HG03064 (cell line): ENCODE data around the gene GRHPR.
A peak's percentile ranks its signal among the peaks of the same experiment; 100 is the strongest.
"Not testable (repeated sequence)": the region's sequence is repeated elsewhere in the genome, so short reads cannot be mapped to it uniquely, and the experiment has no call there.

ENCODE experiments used
- ATAC-seq: cut with Tn5 transposase; IDR thresholded peaks from one replicate; pipeline ENCODE4 v1.9.1; 2021; ENCODE audit warnings: low read depth; ENCODE audit not compliant: unreplicated experiment

GRHPR gene

DNA sequence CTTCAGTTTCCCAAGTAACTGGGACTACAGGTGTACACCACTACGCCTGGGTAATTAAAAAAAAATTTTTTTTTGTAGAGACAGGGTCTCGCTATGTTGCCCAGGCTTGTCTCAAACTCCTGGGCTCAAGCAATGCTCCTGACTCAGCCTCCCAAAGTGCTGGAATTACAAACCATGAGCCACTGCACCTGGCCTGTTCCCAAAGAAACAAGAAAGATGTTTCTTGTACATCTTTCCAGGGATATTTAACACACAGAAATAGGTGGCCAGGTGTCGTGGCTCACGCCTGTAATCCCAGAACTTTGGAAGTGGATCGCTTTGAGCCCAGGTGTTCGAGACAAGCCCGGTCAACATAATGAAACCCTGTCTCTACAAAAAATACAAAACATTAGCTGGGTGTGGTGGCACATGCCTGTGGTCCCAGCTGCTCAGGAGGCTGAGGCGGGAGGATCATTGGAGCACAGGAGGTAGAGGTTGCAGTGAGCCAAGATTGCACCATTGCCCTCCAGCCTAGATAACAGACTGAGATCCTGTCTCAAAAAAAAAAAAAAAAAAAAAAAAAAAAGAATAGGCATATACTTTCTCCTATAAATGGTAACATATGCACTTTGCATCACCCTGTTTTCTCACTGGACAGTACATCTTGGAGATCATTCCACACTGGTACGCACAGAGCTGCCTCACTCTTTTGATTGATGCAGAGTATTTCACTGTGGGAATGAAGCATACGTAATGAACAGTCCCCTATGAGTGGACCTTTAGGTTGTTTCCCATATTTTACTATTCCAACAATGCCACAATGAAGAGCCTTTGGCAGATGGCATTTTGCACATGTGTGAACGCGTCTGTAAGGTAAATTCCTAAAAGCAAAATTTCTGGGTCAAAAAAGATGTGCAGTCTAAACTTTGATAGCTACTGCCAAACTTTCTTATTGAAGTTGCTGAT lies 2.0 kb upstream of the GRHPR start:
- ATAC-seq = no peak

DNA sequence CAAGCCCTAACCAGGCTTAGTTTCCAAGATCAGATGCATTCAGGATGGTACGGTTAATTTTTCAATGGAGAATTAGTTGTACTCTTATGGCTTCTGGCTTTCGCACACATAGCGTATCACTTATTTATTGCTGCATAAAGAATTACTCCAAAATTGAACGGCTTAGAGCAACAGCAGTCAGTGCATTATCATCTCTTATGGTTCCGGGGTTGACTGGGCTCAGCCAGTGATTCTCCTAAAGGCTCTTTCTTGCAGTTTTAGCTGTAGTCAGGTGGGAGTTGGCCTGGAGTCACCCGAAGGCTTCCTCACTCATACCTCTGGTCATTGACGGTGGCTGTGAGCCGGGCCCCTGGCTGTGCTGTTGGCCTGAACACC lies 595 bp upstream of the GRHPR start:
- ATAC-seq = peak; percentile 14

DNA sequence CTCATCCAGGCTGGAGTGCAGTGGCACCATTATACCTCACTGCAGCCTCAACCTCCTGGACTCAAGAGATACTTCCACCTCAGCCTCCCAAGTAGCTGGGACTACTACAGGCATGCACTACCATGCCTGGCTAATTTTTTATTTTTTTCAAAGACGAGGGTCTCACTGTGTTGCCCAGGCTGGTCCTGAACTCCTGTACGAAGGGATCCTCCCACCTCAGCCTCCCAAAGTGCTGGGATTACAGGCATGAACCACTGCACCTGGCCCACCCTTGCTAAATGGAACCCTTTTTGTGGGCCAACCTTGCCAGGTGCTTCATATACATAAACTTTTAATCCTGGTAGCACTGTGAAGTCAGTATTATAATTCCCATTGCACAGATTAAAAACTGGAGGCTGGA lies 1.0 kb downstream of the GRHPR start:
- no peak for ATAC-seq

DNA sequence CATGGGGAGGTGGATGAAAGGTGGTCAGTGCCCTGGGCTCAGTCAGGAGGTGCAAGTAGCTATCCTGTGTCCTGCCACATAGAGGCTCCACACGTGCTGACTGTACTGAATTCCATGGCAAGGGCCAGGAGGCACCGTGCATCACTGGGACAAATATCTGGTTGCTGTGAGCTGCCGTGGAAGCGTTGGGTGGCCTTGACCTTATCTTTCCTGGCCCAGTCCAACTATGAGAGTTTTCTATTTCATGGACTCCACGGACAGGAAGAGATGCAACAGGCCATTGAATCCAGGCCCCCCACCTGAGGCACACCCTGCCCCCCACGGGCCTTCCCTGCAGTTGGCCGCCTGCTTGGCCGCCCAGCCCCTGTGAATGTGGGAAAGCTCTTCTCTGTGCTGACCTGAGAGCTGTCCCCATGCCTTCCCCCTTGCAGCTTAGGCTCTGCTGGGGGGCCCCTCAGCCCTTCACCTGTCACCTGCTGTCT lies 1.7 kb downstream of the GRHPR start:
- ATAC-seq = no peak

DNA sequence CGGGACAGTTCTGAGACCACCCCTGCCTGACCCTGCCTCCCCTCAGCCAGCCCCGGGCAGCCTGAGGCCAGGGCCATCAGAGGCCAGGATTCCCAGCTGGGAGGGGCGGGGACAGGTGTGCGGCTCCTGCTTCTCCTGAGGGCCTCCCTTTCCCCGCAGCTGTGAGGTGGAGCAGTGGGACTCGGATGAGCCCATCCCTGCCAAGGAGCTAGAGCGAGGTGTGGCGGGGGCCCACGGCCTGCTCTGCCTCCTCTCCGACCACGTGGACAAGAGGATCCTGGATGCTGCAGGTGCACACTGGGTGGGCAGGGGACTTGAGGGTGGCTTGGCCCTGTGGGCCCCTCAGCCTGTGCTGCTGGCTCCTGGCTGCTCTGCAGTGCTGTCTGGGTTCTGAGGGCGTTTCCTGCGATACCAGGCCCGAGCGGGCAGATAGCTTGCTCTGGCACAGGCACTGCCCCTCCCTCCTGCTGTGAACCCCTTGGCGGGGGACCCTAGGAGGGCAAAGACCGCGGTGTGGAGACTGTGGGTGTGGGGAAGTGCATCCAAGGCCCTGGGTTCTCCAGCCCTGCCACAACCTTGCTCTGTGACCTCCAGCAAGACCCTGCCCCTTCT lies 2.3 kb downstream of the GRHPR start:
- ATAC-seq = no peak

DNA sequence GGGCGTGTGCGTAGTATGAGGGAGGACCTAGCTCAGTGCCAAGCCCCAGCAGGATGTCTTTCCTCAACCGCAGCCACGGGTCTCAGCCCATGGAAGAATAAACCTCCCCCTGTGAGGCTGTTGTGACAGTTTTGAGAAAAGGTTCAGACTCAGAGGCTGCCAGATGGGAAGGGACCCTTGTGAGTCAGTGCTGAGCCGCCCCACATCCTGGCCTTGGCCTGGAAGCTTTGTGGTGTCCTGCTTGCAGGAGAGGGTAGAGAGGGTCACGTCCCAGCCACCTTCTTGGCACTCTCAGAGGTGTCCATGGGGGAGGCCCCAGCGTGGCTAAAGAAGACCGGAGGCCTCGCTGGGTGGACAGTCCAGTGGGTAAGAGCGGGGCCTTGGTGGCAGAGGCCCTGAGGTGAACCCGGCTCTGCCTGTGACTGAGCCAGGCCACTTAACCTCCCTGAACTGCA lies 2.8 kb downstream of the GRHPR start:
- ATAC-seq = no peak

DNA sequence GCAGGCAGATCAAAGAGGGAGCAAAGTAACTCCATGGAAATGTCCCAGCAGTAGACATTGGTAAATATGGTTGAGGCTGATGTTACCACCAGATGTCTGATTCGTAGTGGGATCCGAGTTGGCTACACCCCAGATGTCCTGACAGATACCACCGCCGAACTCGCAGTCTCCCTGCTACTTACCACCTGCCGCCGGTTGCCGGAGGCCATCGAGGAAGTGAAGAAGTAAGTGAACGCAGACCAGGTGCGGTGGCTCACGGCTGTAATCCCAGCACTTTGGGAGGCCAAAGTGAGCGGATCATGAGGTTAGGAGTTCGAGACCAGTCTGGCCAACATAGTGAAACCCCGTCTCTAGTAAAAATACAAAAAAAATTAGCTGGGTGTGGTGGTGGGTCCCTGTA lies 3.9 kb downstream of the GRHPR start:
- not testable (repeated sequence) for ATAC-seq

DNA sequence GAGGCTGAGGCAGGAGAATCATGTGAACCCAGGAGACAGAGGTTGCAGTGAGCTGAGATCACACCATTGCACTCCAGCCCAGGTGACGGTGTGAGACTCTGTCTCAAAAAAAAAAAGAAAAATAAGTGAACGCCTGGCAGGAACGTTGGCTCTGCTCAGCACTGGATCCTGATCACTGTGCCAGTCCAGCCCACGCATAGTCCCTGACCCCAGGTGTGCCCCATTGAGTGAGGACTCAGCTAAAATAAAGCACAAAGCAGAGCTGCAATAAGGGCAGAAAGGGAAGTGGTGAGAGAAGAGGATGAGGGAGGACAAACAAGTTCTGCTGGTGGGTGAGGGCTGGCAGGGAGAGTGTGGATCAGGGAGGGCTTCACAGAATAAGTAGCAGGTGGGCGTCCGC lies 4.3 kb downstream of the GRHPR start:
- ATAC-seq = no peak

DNA sequence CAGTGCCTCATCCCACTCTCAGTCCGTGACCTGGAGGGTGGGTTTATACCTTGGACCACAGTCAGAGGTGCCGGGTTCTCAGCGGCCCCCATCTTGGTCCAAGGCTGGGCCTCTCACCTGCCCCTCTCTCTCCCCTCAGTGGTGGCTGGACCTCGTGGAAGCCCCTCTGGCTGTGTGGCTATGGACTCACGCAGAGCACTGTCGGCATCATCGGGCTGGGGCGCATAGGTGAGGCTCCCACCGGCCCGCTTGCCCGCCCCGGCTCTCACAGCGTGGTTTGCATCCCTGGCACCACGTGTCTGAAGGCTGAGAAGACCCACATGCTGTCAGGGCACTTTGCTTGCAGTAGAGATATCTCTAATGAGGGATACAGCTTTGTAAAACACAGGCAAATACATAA lies 5.8 kb downstream of the GRHPR start:
- ATAC-seq = no peak

DNA sequence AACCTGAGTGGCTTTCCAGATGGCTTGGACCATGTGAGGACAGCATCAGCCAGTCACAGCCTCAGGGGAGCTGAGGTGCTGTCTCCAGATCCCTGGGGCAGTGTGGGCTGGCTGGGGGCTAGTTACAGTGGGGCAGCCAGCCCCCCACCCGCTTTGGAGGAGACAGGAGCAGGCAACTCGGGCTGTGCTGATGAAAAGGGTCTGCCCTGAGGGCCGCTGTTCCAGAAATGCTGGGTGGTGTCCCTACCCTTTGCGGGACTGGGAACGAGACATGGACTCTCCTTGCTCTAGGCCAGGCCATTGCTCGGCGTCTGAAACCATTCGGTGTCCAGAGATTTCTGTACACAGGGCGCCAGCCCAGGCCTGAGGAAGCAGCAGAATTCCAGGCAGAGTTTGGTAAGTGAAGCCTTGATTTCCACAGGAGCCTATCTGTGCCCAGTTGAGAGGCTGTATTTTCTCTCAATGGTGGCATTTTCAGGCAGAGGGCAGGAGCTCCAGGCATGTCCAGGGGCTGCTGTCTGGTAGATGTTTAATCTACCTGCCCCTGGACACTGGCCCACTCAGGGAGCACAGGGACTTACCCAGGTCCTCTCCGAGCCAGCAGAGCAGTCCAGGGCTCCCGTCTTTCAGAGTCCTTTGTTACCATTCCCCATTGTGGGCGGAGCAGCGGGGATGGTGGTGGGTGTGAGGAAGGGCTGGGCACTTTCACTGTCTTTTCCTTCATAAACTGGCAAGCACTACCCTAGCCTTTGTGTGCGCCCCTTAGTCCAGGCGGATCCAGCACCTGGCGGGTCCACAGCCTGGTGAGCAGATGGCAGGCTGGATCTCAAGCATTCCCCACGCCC lies 7.2 kb downstream of the GRHPR start:
- ATAC-seq = no peak

DNA sequence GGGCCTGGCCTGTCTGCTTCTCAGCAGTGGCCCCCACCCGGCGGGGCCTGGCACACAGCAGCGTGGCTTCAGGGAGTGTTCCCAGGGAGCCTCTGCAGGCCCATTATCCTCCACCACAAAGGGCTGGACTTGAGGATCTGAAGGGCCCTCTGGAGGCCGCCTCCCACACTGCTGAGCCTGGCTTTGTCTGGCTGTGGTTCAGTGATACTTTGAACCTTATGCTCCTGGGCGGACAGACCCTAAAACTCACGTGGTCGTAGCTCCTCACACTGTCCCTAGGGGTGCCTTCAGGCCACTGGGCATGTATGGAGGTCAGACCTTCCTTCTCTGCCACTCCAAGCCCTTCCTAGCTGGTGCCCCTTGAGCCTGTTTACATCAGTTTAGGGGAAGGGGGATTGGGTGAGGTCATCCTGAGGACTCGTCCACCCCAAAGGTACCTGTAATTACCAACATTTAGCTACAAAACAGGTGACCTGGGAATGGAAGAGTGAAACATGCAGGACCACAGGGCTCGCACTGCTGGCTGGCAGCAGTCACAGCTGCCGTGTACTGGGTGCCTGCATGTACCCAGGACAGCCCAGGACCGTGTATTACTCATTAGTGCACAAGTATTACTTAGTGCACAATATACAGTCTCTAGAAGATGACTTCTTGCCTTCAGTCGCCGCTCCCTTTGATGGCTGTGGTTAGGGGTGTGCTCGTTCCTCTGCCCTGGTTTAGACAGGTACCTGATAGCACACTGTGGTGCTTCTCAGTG lies 8.5 kb downstream of the GRHPR start:
- no peak for ATAC-seq

DNA sequence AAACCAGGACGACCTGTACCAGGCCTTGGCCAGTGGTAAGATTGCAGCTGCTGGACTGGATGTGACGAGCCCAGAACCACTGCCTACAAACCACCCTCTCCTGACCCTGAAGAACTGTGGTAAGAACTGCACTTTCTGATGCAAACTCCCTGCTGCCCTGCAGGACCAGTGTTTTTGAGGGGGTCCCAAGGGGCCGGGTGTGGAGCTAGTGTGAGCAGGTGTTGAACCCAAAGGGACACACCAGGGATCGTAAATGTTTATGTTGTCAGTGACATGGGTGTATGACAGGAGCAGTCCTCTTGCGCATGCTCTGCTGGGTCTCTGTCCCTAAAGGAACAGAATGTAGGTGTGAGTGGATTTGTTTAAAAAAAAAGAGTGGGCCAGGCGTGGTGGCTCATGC lies 9.5 kb downstream of the GRHPR start:
- no peak for ATAC-seq

DNA sequence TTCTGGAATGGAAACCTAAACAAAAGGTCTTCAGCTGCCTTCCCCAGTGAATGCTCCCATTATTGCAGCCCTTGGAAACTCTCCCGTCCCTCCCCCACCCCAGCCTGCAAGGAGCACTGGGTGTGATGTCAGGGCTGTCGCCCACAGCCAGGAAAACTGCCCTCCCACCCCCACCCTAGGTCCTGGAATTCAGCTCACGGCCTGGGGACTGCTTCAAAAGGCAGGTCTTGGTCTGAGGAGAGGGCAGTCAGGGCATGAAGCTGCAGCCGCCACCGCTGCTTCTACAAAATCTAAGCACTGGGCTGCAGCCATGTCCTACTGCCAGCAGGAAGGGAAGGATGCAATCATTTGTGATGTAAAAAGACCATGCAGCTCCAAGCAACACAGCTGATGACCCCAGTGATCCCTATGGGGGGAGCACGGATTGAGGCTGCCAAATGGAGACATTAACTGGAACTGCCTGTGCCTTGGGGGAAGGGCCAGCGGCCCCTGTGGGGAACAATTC lies 11.4 kb downstream of the GRHPR start:
- ATAC-seq = no peak

DNA sequence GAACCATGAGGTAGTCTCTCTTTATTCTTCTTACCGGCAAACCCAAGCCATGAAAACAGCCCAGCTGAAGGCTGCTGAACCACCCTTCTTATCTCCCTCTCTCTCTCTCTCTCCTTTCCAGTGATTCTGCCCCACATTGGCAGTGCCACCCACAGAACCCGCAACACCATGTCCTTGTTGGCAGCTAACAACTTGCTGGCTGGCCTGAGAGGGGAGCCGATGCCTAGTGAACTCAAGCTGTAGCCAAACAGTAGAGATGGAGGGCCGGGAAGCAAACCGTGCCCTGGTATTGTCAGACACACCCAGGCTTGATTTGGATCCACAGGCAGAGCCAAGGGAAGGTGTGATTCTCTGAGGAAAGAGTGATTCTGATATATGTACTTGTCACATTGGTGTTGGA lies 14.0 kb downstream of the GRHPR start:
- no peak for ATAC-seq

DNA sequence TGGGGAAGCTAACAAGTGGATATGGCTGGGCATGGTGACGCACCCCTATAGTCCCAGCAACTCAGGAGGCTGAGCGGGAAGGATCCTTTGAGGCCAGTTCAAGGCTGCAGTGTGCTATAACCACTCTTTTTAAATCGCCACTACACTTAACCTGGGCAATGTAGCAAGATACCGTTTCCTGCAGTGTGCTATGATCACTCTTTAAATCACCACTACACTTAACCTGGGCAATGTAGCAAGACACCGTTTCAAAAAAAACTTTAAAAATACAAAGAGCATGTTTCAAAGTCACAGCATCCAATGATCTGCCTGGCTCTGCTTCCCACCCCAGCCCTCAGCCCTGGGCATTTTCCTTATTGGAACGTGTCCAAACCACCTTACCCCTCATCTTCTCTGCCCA lies 14.5 kb downstream of the GRHPR start:
- no peak for ATAC-seq

DNA sequence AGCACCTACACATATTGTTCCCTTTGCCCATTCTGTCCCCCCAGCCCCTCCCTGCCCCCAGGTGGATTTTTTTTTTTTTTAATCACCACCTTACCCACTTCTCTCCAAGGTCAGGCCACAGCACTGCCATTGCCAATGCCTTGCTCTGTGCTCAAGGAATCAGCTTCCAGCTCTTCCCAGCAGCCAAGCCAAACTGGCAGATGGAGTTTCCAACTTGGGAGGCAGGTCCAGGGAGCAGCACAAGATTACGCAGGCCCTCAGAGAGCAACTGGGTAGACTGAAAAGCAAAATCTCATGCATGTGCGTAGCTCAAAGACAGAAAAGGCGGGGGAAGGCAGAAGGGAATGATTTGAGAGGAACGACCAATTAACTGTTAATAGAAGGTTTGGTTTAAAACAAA lies 15.1 kb downstream of the GRHPR start:
- ATAC-seq = no peak

DNA sequence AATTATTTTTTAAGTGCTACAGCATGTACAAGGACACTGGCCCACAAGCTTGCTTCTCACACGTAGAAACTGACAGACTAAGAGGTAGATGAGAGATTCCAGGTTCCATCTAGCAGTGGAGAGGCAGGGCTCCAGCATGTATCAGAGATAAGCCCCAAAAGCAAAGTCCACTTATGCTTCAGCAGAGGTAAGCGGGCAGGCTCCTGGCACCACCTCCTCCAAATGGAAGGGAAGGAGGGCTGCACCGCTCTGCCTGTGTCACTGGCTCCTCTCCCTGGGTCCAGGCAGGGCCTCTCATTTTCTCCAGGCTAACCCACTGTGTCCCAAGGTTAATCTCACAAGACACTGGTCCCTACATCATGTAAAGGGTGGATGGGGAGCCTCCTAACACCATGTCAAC lies 15.9 kb downstream of the GRHPR start:
- ATAC-seq = no peak

DNA sequence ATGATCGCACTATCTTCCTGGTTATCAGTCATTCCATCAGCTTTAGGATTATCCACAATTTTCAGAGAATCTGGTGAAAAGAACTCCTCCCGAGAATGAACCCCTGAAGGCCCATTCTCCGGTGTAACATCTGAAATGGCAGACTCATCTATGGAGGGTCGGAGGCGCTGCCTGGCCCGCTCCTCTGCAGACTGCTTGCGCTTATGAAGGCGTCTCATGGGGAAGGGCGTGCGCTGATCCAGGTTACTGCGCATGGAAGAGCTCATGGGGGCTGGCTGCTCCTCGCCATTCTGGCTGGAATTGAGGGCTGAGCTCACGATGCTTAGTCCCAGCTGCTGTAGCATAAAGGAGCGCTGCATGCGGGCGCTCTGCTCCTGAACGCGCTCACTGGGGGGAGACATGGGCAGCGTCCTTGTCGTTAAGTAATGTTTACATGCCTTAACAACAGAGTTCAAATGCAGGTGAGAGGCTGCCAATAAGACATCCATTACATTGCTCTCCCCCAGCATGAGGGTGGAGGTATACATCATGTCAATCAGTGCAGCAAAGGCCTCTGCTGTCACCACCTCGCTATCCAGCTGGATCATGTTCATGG lies 19.4 kb downstream of the GRHPR start:
- no peak for ATAC-seq

DNA sequence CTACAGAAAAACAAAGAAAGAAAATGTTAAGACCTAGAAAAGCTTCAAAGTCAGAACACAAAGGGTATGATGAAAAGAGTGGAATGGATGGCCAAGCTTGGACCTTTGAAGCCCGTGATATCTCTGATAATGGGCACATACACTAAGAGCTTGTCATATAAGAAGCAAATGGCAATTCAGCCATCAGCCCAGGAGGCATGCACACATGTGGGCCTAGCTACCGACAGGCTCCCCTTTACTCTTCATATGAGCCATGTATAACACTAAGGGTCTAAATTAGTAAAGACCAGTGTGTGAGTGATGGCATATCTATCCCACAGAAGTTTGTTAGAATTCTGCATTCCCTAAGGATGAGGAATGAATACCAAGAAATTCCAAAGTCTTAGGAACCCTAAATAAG lies 20.1 kb downstream of the GRHPR start:
- ATAC-seq = no peak

DNA sequence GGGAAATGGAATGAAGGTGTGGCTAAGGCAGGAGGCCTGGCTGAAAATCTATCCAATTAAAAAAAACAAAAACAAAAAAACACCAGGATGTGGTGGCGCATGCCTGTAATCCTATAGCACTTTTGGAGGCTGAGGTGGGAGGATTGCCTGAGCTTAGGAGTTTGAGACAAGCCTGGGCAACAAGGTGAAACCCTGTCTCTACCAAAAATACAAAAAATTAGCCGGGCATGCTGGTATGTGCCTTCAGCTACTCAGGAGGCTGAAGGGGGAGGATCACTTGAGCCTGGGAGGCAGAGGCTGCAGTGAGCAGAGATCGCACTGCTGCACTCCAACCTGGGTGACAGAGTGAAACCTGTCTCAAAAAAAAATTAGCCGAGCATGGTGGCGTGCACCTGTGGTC lies 21.1 kb downstream of the GRHPR start:
- no peak for ATAC-seq
